CD4-positive, alpha-beta T cell (primary cell): ENCODE results near the gene WDFY2. TPM values are rescaled to one million over a fixed set of nuclear protein-coding genes. Genes with fewer than 3 reads are reported as not detected.

Source experiments
- ATAC-seq: fragments of 200-7000 bp; cut with Tn5 transposase; one replicate; pipeline ENCODE4 v1.10.0; 2022; ENCODE audit warnings: mild to moderate bottlenecking; ENCODE audit not compliant: poor library complexity
- CTCF ChIA-PET: fragments of 350-600 bp; sonication (Branson Sonifier 250); formaldehyde crosslinking; loops from one replicate; lab custom pipeline; 2021; ENCODE audit warnings: antibody characterized with exemption, inconsistent platforms; lab: Charles Lee
- POLR2A ChIA-PET: fragments of 350-600 bp; sonication (Branson Sonifier 250); formaldehyde crosslinking; loops from one replicate; lab custom pipeline; 2021; ENCODE audit warnings: antibody characterized with exemption, inconsistent platforms; lab: Charles Lee
- DNase-seq, 14 experiments: peaks; one replicate each; pipeline ENCODE4 v3.0.0-alpha.2; 2013 to 2020; ENCODE audit warnings: mixed read lengths in 2 of 14
- H3K27ac ChIP-seq, 2 donors: one replicate each; pipeline versions ENCODE4 v1.5.1 to v1.7.0; 2013; ENCODE audit warnings: low read length in 2 of 2, low read depth in 1 of 2, mild to moderate bottlenecking in 1 of 2
- H3K27me3 ChIP-seq, 2 experiments: 1 replicate in 1 of 2; 2 replicates in 1 of 2; pipeline versions ENCODE4 v1.6.1 to v1.7.0; 2013; ENCODE audit warnings: low read length in 2 of 2, control low read depth in 1 of 2, mild to moderate bottlenecking in 1 of 2, moderate library complexity in 1 of 2; ENCODE audit not compliant: insufficient read depth in 2 of 2, control insufficient read depth in 1 of 2
- H3K36me3 ChIP-seq: one replicate; pipeline ENCODE4 v1.6.1; 2013; ENCODE audit warnings: low read length, control low read depth; ENCODE audit not compliant: insufficient read depth
- H3K4me1 ChIP-seq: one replicate; pipeline ENCODE4 v1.6.1; 2013; ENCODE audit warnings: low read length, control low read depth; ENCODE audit not compliant: insufficient read depth
- H3K4me3 ChIP-seq: one replicate; pipeline ENCODE4 v1.5.1; 2013; ENCODE audit warnings: mild to moderate bottlenecking, low read length, moderate library complexity
- H3K9me3 ChIP-seq, 2 experiments: 1 replicate in 1 of 2; 2 replicates in 1 of 2; pipeline versions ENCODE4 v1.6.1 to v1.7.0; 2013; ENCODE audit warnings: low read length in 2 of 2, mild to moderate bottlenecking in 2 of 2, control low read depth in 1 of 2, moderate library complexity in 1 of 2; ENCODE audit not compliant: control insufficient read depth in 1 of 2, insufficient read depth in 1 of 2
- H3K27ac Mint-ChIP-seq: one replicate; pipeline ENCODE4 v1.8.0; 2020; ENCODE audit warnings: mixed read lengths
- H3K27me3 Mint-ChIP-seq: one replicate; pipeline ENCODE4 v1.8.0; 2021; ENCODE audit warnings: mixed read lengths
- H3K36me3 Mint-ChIP-seq: one replicate; pipeline ENCODE4 v1.8.0; 2021; ENCODE audit warnings: low read depth, mixed read lengths
- H3K4me1 Mint-ChIP-seq: one replicate; pipeline ENCODE4 v1.8.0; 2021; ENCODE audit warnings: low read depth, mixed read lengths
- H3K4me3 Mint-ChIP-seq: one replicate; pipeline ENCODE4 v1.8.0; 2020; ENCODE audit warnings: mild to moderate bottlenecking, mixed read lengths
- H3K9me3 Mint-ChIP-seq: one replicate; pipeline ENCODE4 v1.8.0; 2020; ENCODE audit warnings: mixed read lengths
- intact Hi-C, 2 experiments: fragments of 100-400 bp; cut with DNase I in 1 of 2; cut with micrococcal nuclease in 1 of 2; formaldehyde crosslinking; loops; one replicate each; pipeline versions ENCODE4 v1.15.1 to v1.9.0; 2023 to 2025; cut with DNase I, micrococcal nuclease
- total RNA-seq, 174 experiments: library from RNA in 2 of 174; stranded (reverse) in 2 of 174; gene quantifications; one replicate each; pipeline ENCODE4 v1.2.3 and lab custom pipeline; 2021 to 2026
- TF ChIP-seq, protein P1 (sequence below): fragments of 200-600 bp; IDR thresholded peaks from one replicate; pipeline ENCODE4 v1.8.0; 2022; ENCODE audit warnings: antibody characterized with exemption, mild to moderate bottlenecking

WDFY2 gene
- total RNA-seq, 2 experiments from 2014 or later, result 21.4 to 21.9 TPM

DNA sequence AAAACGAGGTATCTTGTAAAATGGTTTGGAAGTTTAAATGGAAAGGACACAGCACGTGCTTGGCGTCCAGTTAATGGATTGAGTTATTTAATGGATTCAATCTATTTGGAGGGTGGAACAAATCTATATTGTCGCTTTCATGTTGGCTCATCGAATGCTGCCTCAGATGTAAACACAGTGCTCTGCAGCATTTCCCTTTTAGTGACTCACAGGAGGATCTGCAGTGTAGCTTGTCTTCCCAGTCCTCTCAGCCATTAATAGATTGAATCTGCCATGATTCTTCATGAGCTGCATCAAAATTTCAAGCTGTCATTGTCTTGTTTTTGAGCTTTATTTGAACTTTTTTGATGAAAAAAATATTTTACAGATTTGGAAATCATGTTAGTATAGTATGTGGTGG lies 175.0 kb downstream of the WDFY2 start:
- Mint-ChIP-seq H3K9me3 (no peaks in the 10 kb centered on the region), H3K36me3 (peaks cover 81% of the 10 kb centered on the region), H3K4me1 (peaks cover 6% of the 10 kb centered on the region), H3K27me3 (no peaks in the 10 kb centered on the region), H3K27ac (no peak overlapping the region), H3K4me3 (no peak overlapping the region)
- ChIA-PET POLR2A (interaction anchor here (0.6 kb wide), 1 partner anchor 120 kb away, joined by 3 read pairs; no protein-coding TSS in a partner anchor), CTCF (interaction anchor here (0.5 kb wide), 1 partner anchor 112 kb away, joined by 3 read pairs; no protein-coding TSS in a partner anchor)
- peaks cover 8% of the 10 kb centered on the region for H3K4me1 ChIP-seq
- H3K36me3 ChIP-seq, result peaks cover 44% of the 10 kb centered on the region
- no peak overlapping the region for H3K4me3 ChIP-seq
- no peaks in the 10 kb centered on the region for H3K9me3 ChIP-seq
- no peaks in the 10 kb centered on the region for H3K27me3 ChIP-seq
- ATAC-seq (no peak), DNase-seq (no peak)
- H3K27ac ChIP-seq, result no peak overlapping the region
- intact Hi-C loops, result no loop called here
- TF ChIP-seq, protein P1, sequence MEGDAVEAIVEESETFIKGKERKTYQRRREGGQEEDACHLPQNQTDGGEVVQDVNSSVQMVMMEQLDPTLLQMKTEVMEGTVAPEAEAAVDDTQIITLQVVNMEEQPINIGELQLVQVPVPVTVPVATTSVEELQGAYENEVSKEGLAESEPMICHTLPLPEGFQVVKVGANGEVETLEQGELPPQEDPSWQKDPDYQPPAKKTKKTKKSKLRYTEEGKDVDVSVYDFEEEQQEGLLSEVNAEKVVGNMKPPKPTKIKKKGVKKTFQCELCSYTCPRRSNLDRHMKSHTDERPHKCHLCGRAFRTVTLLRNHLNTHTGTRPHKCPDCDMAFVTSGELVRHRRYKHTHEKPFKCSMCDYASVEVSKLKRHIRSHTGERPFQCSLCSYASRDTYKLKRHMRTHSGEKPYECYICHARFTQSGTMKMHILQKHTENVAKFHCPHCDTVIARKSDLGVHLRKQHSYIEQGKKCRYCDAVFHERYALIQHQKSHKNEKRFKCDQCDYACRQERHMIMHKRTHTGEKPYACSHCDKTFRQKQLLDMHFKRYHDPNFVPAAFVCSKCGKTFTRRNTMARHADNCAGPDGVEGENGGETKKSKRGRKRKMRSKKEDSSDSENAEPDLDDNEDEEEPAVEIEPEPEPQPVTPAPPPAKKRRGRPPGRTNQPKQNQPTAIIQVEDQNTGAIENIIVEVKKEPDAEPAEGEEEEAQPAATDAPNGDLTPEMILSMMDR, result no peak

DNA sequence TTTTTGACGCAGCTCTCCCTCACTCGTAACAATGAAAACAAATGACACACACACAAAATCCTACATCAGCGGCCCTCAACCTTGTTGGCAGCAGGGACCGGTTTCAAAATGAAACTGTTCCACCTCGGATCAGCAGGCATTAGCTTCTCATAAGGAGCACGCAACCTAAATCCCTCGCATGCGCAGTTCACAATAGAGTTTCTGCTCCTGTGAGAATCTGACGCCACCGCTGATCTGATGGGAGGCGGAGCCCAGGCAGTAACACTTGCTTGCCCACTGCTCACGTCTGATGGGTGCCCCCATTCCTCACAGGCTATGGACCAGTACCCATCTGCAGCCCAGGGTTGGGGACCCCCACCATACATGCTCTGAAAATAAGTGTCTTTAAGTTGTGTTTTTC lies 176.3 kb downstream of the WDFY2 start:
- POLR2A ChIA-PET, result no interaction called here
- intact Hi-C loops, result loop anchor here in 1 of 2 experiments (10.0 kb wide), 1 partner anchor 176 kb away; the partner anchor contains the start of gene WDFY2
- no peaks in the 10 kb centered on the region for H3K9me3 ChIP-seq
- H3K4me3 ChIP-seq, result no peak overlapping the region
- Mint-ChIP-seq H3K9me3 (no peaks in the 10 kb centered on the region), H3K4me3 (no peak overlapping the region), H3K4me1 (peaks cover 19% of the 10 kb centered on the region), H3K36me3 (peaks cover 67% of the 10 kb centered on the region), H3K27me3 (no peaks in the 10 kb centered on the region), H3K27ac (no peak overlapping the region)
- DNase-seq (no peak), ATAC-seq (no peak)
- no peaks in the 10 kb centered on the region for H3K27me3 ChIP-seq
- peaks cover 18% of the 10 kb centered on the region for H3K4me1 ChIP-seq
- CTCF ChIA-PET, result no interaction called here
- H3K27ac ChIP-seq, result no peak overlapping the region
- TF ChIP-seq, protein P1, result no peak
- peaks cover 38% of the 10 kb centered on the region for H3K36me3 ChIP-seq

GRCh38 chr13:51761643-51762350 lies 177.5 kb downstream of the WDFY2 start:
- Histone ChIP-seq H3K9me3 (no peaks in the 10 kb centered on the region), H3K36me3 (peaks cover 33% of the 10 kb centered on the region), H3K27ac (no peak overlapping the region), H3K4me3 (no peak overlapping the region), H3K4me1 (peaks cover 18% of the 10 kb centered on the region), H3K27me3 (no peaks in the 10 kb centered on the region)
- Mint-ChIP-seq H3K27ac (peak overlapping the region; percentile 34), H3K27me3 (no peaks in the 10 kb centered on the region), H3K36me3 (peaks cover 65% of the 10 kb centered on the region), H3K4me1 (peaks cover 23% of the 10 kb centered on the region), H3K4me3 (no peak overlapping the region), H3K9me3 (no peaks in the 10 kb centered on the region)
- no peak for DNase-seq
- ChIA-PET CTCF (no interaction called here), POLR2A (interaction anchor here (0.5 to 3.5 kb wide), 2 partner anchors 298 to 308 kb away, joined by 3 to 30 read pairs; partner anchors contain the start of gene INTS6)
- TF ChIP-seq, protein P1, result no peak
- intact Hi-C loops, result loop anchor here in 1 of 2 experiments (10.0 kb wide), 1 partner anchor 177 kb away; the partner anchor contains the start of gene WDFY2
- ATAC-seq, result no peak
